ENCODE results near the gene SMTNL2.

GRCh38 chr17:4548061-4548461, 36.3 kb upstream of the SMTNL2 start:
- TF ChIP-seq CC2D1A (IDR thresholded peaks at IDR 0.05) (no peak), NFE2L1 (tag; IDR thresholded peaks at IDR 0.05; ENCODE audit: borderline replicate concordance, low read depth) (no peak), ZNF589 (CRISPR knock-in tag; IDR thresholded peaks at IDR 0.05; ENCODE audit: low read depth) (no peak), ZFP30 (CRISPR knock-in tag; IDR thresholded peaks at IDR 0.05; ENCODE audit: borderline replicate concordance) (no peak), FOXK2 (conservative IDR thresholded peaks at IDR 0.05 in 1 of 2, IDR thresholded peaks at IDR 0.05 in 1 of 2; ENCODE audit: low read depth in 2 of 2) (no peak), MCM7 (IDR thresholded peaks at IDR 0.05) (no peak), PREB (CRISPR knock-in tag; IDR thresholded peaks at IDR 0.05) (no peak), ESRRA (IDR thresholded peaks at IDR 0.05; ENCODE audit: borderline replicate concordance, low read depth) (no peak)
- TF ChIP-seq, protein P1, sequence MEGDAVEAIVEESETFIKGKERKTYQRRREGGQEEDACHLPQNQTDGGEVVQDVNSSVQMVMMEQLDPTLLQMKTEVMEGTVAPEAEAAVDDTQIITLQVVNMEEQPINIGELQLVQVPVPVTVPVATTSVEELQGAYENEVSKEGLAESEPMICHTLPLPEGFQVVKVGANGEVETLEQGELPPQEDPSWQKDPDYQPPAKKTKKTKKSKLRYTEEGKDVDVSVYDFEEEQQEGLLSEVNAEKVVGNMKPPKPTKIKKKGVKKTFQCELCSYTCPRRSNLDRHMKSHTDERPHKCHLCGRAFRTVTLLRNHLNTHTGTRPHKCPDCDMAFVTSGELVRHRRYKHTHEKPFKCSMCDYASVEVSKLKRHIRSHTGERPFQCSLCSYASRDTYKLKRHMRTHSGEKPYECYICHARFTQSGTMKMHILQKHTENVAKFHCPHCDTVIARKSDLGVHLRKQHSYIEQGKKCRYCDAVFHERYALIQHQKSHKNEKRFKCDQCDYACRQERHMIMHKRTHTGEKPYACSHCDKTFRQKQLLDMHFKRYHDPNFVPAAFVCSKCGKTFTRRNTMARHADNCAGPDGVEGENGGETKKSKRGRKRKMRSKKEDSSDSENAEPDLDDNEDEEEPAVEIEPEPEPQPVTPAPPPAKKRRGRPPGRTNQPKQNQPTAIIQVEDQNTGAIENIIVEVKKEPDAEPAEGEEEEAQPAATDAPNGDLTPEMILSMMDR (IDR thresholded peaks at IDR 0.05 in 2 of 3, conservative IDR thresholded peaks at IDR 0.05 in 1 of 3; ENCODE audit: insufficient read depth in 2 of 3, low read depth in 1 of 3, low read length in 3 of 3) = no peak
- TF ChIP-seq, protein P2, sequence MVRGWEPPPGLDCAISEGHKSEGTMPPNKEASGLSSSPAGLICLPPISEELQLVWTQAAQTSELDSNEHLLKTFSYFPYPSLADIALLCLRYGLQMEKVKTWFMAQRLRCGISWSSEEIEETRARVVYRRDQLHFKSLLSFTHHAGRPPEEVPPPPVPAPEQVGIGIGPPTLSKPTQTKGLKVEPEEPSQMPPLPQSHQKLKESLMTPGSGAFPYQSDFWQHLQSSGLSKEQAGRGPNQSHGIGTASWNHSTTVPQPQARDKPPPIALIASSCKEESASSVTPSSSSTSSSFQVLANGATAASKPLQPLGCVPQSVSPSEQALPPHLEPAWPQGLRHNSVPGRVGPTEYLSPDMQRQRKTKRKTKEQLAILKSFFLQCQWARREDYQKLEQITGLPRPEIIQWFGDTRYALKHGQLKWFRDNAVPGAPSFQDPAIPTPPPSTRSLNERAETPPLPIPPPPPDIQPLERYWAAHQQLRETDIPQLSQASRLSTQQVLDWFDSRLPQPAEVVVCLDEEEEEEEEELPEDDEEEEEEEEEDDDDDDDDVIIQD (CRISPR knock-in tag; IDR thresholded peaks at IDR 0.05) = no peak
- TF ChIP-seq, protein P3, sequence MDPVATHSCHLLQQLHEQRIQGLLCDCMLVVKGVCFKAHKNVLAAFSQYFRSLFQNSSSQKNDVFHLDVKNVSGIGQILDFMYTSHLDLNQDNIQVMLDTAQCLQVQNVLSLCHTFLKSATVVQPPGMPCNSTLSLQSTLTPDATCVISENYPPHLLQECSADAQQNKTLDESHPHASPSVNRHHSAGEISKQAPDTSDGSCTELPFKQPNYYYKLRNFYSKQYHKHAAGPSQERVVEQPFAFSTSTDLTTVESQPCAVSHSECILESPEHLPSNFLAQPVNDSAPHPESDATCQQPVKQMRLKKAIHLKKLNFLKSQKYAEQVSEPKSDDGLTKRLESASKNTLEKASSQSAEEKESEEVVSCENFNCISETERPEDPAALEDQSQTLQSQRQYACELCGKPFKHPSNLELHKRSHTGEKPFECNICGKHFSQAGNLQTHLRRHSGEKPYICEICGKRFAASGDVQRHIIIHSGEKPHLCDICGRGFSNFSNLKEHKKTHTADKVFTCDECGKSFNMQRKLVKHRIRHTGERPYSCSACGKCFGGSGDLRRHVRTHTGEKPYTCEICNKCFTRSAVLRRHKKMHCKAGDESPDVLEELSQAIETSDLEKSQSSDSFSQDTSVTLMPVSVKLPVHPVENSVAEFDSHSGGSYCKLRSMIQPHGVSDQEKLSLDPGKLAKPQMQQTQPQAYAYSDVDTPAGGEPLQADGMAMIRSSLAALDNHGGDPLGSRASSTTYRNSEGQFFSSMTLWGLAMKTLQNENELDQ (CRISPR knock-in tag; IDR thresholded peaks at IDR 0.05; ENCODE audit: borderline replicate concordance) = no peak
